ENCODE results near the gene ZNF112. TPM values are rescaled to one million over a fixed set of nuclear protein-coding genes. Genes with fewer than 3 reads are reported as not detected.

ZNF112 gene
- polyA plus RNA-seq, 3 donors = 0.03 TPM; not detected in 2

- no peak overlapping the region for H3K27ac ChIP-seq (ENCODE audit: low read depth in 1 of 2, low read length in 2 of 2)
- H3K4me2 ChIP-seq (replicated peaks; ENCODE audit: extremely low read depth, low read length, poor library complexity, severe bottlenecking) = no peak overlapping the region
- WGBS (ENCODE audit: insufficient coverage) = 98% methylated on average over 3 of the region's 4 CpGs
- no peak overlapping the region for H3K4me3 Mint-ChIP-seq
- peaks cover 12 to 19% of the 10 kb centered on the region in 2 donors for H3K4me1 ChIP-seq (ENCODE audit: control insufficient read depth in 1 of 2, insufficient read depth in 2 of 2, low read length in 2 of 2)
- H3K9me3 ChIP-seq (replicated peaks in 1 of 2; ENCODE audit: control insufficient read depth in 1 of 2, insufficient read depth in 1 of 2, low read length in 2 of 2) = peaks cover 14 to 30% of the 10 kb centered on the region in 2 donors
- peaks cover 1 to 3% (median 2%) of the 10 kb centered on the region in 3 donors for H3K27me3 Mint-ChIP-seq (ENCODE audit: low read depth in 3 of 3)
- H3K4me1 Mint-ChIP-seq = peaks cover 16% of the 10 kb centered on the region
- no peaks in the 10 kb centered on the region for H4K20me1 ChIP-seq (ENCODE audit: insufficient read depth, low read length)
- H2AFZ ChIP-seq (ENCODE audit: insufficient read depth, low read depth, low read length, poor library complexity, severe bottlenecking) = no peak overlapping the region
- H3K9me3 Mint-ChIP-seq = peaks cover 11 to 43% (median 32%) of the 10 kb centered on the region in 7 donors
- H3K27me3 ChIP-seq (ENCODE audit: control insufficient read depth in 2 of 2, insufficient read depth in 2 of 2, low read length in 2 of 2) = no peaks in the 10 kb centered on the region
- H3K27ac Mint-ChIP-seq = no peak overlapping the region
- intact Hi-C loops (cut with micrococcal nuclease) = no loop called here
- TF ChIP-seq CTCF (IDR thresholded peaks at IDR 0.05) = no peak
- no peak for DNase-seq
- no peak overlapping the region for H3K9ac ChIP-seq (ENCODE audit: insufficient read depth, low read length, poor library complexity, severe bottlenecking)
- H3K79me2 ChIP-seq (ENCODE audit: insufficient read depth, low read length) = peaks cover 3% of the 10 kb centered on the region
- H3K4me3 ChIP-seq (replicated peaks in 1 of 3; ENCODE audit: low read depth in 2 of 3, low read length in 3 of 3) = no peak overlapping the region
- peaks cover 21 to 39% of the 10 kb centered on the region in 2 donors for H3K36me3 ChIP-seq (replicated peaks in 1 of 2; ENCODE audit: control insufficient read depth in 1 of 2, insufficient read depth in 2 of 2, low read length in 2 of 2)
- peaks cover 31 to 35% of the 10 kb centered on the region in 2 donors for H3K36me3 Mint-ChIP-seq
Observed at GRCh38 chr19:44303320-44303719, 53.2 kb downstream of the ZNF112 start.

GRCh38 chr19:44284968-44285367 lies 71.5 kb downstream of the ZNF112 start:
- Histone ChIP-seq H3K9me3 (replicated peaks in 1 of 2; ENCODE audit: control insufficient read depth in 1 of 2, insufficient read depth in 1 of 2, low read length in 2 of 2) (peaks cover 54 to 94% of the 10 kb centered on the region in 2 donors), H3K4me3 (replicated peaks in 1 of 3; ENCODE audit: low read depth in 2 of 3, low read length in 3 of 3) (no peak overlapping the region), H3K9ac (ENCODE audit: insufficient read depth, low read length, poor library complexity, severe bottlenecking) (no peak overlapping the region), H2AFZ (ENCODE audit: insufficient read depth, low read depth, low read length, poor library complexity, severe bottlenecking) (no peak overlapping the region), H3K36me3 (replicated peaks in 1 of 2; ENCODE audit: control insufficient read depth in 1 of 2, insufficient read depth in 2 of 2, low read length in 2 of 2) (peaks cover 24 to 31% of the 10 kb centered on the region in 2 donors), H3K4me1 (ENCODE audit: control insufficient read depth in 1 of 2, insufficient read depth in 2 of 2, low read length in 2 of 2) (no peaks in the 10 kb centered on the region), H3K27ac (ENCODE audit: low read depth in 1 of 2, low read length in 2 of 2) (no peak overlapping the region), H4K20me1 (ENCODE audit: insufficient read depth, low read length) (no peaks in the 10 kb centered on the region), H3K79me2 (ENCODE audit: insufficient read depth, low read length) (no peaks in the 10 kb centered on the region), H3K4me2 (replicated peaks; ENCODE audit: extremely low read depth, low read length, poor library complexity, severe bottlenecking) (no peak overlapping the region), H3K27me3 (ENCODE audit: control insufficient read depth in 2 of 2, insufficient read depth in 2 of 2, low read length in 2 of 2) (no peaks in the 10 kb centered on the region)
- DNase-seq = no peak
- intact Hi-C loops (cut with micrococcal nuclease) = no loop called here
- H3K4me3 Mint-ChIP-seq = no peak overlapping the region
- peaks cover 0 to 3% (median 2%) of the 10 kb centered on the region in 3 donors for H3K27me3 Mint-ChIP-seq (ENCODE audit: low read depth in 3 of 3)
- no peak overlapping the region for H3K27ac Mint-ChIP-seq
- WGBS (ENCODE audit: insufficient coverage) = no CpG with 5 or more reads among the region's 4 CpGs
- TF ChIP-seq CTCF (IDR thresholded peaks at IDR 0.05) = no peak
- H3K9me3 Mint-ChIP-seq = peaks cover 53 to 77% (median 70%) of the 10 kb centered on the region in 7 donors
- peaks cover 27 to 28% of the 10 kb centered on the region in 2 donors for H3K36me3 Mint-ChIP-seq
- no peaks in the 10 kb centered on the region for H3K4me1 Mint-ChIP-seq

Data from CD14-positive monocyte (primary cell).